Measurements from ENCODE around the gene EXOG. TPM values are rescaled to one million over a fixed set of nuclear protein-coding genes. Genes with fewer than 3 reads are reported as not detected.

Gene EXOG
- total and polyA plus RNA-seq, 2 of the 13 experiments (the other 11 are each of a cell fraction or from before 2014, with no cell fraction given), result 5.5 to 9.5 TPM

DNA sequence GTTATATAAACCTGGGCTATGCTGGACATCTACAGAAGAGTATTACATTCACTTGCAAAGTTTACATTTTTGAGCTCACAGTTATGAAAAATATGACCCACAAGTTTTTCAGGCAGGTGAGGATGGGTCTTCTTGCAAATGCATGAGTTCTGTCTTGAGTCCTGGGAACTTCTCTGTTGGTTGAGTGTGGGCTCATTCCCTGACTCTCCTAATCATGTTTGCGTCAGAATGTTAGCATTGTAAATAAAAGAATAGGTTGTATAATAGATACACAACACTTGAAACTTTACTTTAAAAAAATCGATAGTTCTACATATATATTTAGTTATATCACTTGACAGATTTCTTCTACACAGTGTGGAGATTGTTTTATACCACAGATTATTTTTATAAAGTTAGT is 7.2 kb upstream of the EXOG start:
- ATAC-seq, result no peak
- H3K9me3 ChIP-seq (ENCODE audit: low read length), result no peaks in the 10 kb centered on the region
- TF ChIP-seq ASH2L (IDR thresholded peaks at IDR 0.05; ENCODE audit: insufficient read length, low read depth, low read length) (no peak), HDAC6 (IDR thresholded peaks at IDR 0.05; ENCODE audit: low read depth, low read length) (no peak), ZBTB26 (CRISPR knock-in tag; IDR thresholded peaks at IDR 0.05; ENCODE audit: borderline replicate concordance) (no peak), RARG (CRISPR knock-in tag; IDR thresholded peaks at IDR 0.05; ENCODE audit: low read depth) (no peak), ZNF644 (CRISPR knock-in tag; IDR thresholded peaks at IDR 0.05; ENCODE audit: low read depth) (no peak), ELF1 (CRISPR knock-in tag; IDR thresholded peaks at IDR 0.05) (no peak), NFE2L2 (IDR thresholded peaks at IDR 0.05; ENCODE audit: low read length) (no peak)
- TF ChIP-seq, protein P1, sequence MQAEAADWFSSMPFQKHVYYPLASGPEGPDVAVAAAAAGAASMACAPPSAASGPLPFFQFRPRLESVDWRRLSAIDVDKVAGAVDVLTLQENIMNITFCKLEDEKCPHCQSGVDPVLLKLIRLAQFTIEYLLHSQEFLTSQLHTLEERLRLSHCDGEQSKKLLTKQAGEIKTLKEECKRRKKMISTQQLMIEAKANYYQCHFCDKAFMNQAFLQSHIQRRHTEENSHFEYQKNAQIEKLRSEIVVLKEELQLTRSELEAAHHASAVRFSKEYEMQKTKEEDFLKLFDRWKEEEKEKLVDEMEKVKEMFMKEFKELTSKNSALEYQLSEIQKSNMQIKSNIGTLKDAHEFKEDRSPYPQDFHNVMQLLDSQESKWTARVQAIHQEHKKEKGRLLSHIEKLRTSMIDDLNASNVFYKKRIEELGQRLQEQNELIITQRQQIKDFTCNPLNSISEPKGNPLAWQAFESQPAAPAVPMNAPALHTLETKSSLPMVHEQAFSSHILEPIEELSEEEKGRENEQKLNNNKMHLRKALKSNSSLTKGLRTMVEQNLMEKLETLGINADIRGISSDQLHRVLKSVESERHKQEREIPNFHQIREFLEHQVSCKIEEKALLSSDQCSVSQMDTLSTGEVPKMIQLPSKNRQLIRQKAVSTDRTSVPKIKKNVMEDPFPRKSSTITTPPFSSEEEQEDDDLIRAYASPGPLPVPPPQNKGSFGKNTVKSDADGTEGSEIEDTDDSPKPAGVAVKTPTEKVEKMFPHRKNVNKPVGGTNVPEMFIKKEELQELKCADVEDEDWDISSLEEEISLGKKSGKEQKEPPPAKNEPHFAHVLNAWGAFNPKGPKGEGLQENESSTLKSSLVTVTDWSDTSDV (CRISPR knock-in tag; IDR thresholded peaks at IDR 0.05), result no peak
- no peak for FAIRE-seq
- no peaks in the 10 kb centered on the region for H3K4me1 ChIP-seq (ENCODE audit: insufficient read depth, low read length)
- H3K27me3 ChIP-seq (ENCODE audit: control insufficient read depth in 1 of 2, insufficient read depth in 2 of 2, low read length in 2 of 2), result no peaks in the 10 kb centered on the region
- H2AFZ ChIP-seq (ENCODE audit: low read length), result no peak overlapping the region
- ChIA-PET CTCF (ENCODE audit: low intra/inter-chr PET ratio, low total read pairs) (no interaction called here), POLR2A (no interaction called here)
- H3K36me3 ChIP-seq (replicated peaks in 1 of 2; ENCODE audit: control insufficient read depth in 1 of 2, insufficient read depth in 2 of 2, low read length in 2 of 2), result peaks cover 5 to 9% of the 10 kb centered on the region in 2 experiments; a peak in 4 of 5 replicates
- 83% methylated on average over 2 of the region's 2 CpGs for WGBS (ENCODE audit: low lambda C conversion rate)
- H3K27ac ChIP-seq (ENCODE audit: extremely low read length, insufficient read depth, low read length), result no peak overlapping the region
- H3K4me2 ChIP-seq (ENCODE audit: low read depth, low read length), result no peak overlapping the region
- intact Hi-C loops (cut with micrococcal nuclease; ENCODE audit: unreplicated experiment) (no loop called here), in situ Hi-C loops (cut with HindIII; ENCODE audit: extremely low pct_ligation_motif_present, low pct_unique_long_range_greater_than_20kb) (no loop called here)
- H4K20me1 ChIP-seq (ENCODE audit: insufficient read depth, low read length), result no peaks in the 10 kb centered on the region
- H3K4me3 ChIP-seq (replicated peaks in 1 of 3; ENCODE audit: insufficient read depth in 1 of 3, low read depth in 2 of 3, low read length in 3 of 3), result no peak overlapping the region
- DNase-seq (ENCODE audit: low spot score), result no peak
- no peaks in the 10 kb centered on the region for H3K79me2 ChIP-seq (ENCODE audit: insufficient read depth, low read length)
- no peak overlapping the region for H3K9ac ChIP-seq (ENCODE audit: insufficient read depth, low read depth, low read length)
- no TSS peak for BruUV-seq (replicated peaks)
